GM13977 (cell line): ENCODE results near the gene HCLS1.
A peak's percentile ranks its signal among the peaks of the same experiment; 100 is the strongest.

ENCODE experiments used
- DNase-seq: peaks from one replicate; pipeline ENCODE4 v3.0.0; 2012; ENCODE audit warnings: low spot score
- in situ Hi-C: fragments of 300-500 bp; cut with MboI; formaldehyde crosslinking; loops from one replicate; pipeline ENCODE4 v1.12.0; 2022; ENCODE audit warnings: low sequenced_read_pairs, low pct_unique_long_range_greater_than_20kb, mixed read lengths, inconsistent platforms; ENCODE audit not compliant: unreplicated experiment
- TF ChIP-seq, protein P1 (sequence below): IDR thresholded peaks from 2 replicates; pipeline ENCODE4 v1.5.1; 2012; ENCODE audit warnings: mild to moderate bottlenecking, control low read depth; ENCODE audit not compliant: insufficient read depth; ENCODE audit errors: extremely low read depth, missing control alignments

Gene HCLS1

GRCh38 chr3:121658716-121659435, 1.8 kb downstream of the HCLS1 start:
- TF ChIP-seq, protein P1, sequence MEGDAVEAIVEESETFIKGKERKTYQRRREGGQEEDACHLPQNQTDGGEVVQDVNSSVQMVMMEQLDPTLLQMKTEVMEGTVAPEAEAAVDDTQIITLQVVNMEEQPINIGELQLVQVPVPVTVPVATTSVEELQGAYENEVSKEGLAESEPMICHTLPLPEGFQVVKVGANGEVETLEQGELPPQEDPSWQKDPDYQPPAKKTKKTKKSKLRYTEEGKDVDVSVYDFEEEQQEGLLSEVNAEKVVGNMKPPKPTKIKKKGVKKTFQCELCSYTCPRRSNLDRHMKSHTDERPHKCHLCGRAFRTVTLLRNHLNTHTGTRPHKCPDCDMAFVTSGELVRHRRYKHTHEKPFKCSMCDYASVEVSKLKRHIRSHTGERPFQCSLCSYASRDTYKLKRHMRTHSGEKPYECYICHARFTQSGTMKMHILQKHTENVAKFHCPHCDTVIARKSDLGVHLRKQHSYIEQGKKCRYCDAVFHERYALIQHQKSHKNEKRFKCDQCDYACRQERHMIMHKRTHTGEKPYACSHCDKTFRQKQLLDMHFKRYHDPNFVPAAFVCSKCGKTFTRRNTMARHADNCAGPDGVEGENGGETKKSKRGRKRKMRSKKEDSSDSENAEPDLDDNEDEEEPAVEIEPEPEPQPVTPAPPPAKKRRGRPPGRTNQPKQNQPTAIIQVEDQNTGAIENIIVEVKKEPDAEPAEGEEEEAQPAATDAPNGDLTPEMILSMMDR, result no peak
- in situ Hi-C loops, result no loop called here
- no peak for DNase-seq

- DNase-seq, result peak; percentile 27
- in situ Hi-C loops, result no loop called here
- TF ChIP-seq, protein P1, result no peak
Observed at GRCh38 chr3:121654493-121655385, 6.0 kb downstream of the HCLS1 start.

DNA sequence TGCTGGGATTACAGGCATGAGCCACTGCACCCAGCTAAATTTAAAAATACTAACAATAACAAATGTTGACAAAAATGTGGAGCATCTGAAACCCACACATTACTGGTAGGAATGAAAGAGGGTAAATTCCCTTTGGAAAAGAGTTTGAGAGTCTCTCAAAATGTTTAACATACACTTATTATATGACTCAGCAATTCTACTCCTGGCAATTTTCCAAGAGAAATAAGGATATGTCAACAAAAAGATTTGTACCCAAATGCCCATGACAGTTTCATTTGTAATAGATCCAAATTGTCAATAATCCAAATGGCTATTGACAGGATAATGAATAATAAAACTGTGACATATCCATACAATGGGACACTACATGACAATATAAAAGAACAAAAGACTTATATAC, 9.0 kb downstream of the HCLS1 start:
- no peak for DNase-seq
- in situ Hi-C loops, result no loop called here
- TF ChIP-seq, protein P1, result no peak

- TF ChIP-seq, protein P1, result no peak
- no peak for DNase-seq
- in situ Hi-C loops, result no loop called here
Observed at GRCh38 chr3:121649645-121650044, 11.1 kb downstream of the HCLS1 start.

DNA sequence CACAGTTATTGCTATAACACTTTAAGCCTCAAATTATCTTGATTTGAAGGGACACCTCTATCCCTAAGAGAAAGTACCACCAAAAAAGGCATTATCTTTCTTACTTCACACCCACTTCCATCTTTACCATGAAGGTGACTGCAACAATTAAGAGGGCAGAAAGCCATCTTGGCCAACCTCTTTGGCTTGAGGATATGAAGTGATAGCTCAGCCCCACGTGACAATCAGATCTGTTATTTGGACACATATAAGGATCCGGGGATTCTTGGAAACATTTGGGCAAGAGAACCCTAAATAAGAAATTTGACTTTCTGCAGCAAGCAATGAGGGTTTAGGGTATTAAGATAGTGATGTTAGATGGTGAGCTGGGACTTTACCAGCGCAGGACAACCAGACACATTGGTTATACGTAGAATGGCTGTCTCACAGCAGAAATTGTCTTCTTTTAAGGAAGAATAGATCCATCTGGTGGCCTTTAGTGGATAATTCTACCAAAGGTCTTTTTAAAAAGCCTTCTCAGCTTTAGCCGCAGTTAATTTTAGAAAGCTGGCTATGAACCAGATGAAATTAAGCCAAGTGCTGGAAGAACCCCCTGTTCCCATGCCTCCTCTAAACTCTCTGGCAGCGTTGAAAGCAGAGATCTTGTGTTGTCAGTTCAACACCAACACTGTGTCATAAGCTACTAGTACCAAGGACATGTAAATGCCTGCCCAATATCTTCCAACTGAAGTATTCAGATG, 12.3 kb downstream of the HCLS1 start:
- TF ChIP-seq, protein P1, result no peak
- in situ Hi-C loops, result no loop called here
- DNase-seq, result no peak

DNA sequence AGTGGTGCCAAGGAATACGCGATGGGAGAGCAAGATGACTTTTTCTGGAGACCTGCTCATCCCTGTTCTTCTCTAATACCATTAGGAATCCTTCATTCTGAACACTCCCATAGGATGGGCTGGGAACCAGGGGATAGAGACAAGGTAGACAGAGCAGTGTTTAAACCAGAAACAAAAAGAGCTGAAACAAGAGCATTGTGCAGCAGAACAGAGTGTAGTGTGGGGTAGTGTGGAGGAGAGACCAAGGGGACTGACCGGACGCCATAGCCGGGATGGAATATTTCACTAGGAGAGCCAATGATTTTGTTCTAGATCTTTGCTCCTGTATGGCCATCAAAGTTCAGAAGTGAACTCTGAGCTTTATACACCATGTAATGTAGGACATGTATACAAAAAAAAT, 15.6 kb downstream of the HCLS1 start:
- no peak for DNase-seq
- in situ Hi-C loops, result no loop called here

More for the DNA sequence above, 15.6 kb downstream of the HCLS1 start:
- TF ChIP-seq, protein P1, result no peak
